ENCODE data around the gene QKI.

QKI gene

GRCh38 chr6:163501439-163501838 is 86.9 kb downstream of the QKI start:
- no peak for TF ChIP-seq CTCF (IDR thresholded peaks at IDR 0.05; ENCODE audit: low read depth, low read length, missing control alignments)
- no peak for DNase-seq (ENCODE audit: low read depth)
- no peak overlapping the region for H3K4me3 ChIP-seq (ENCODE audit: low read depth, low read length)

- DNase-seq (ENCODE audit: low read depth), result no peak
- TF ChIP-seq CTCF (IDR thresholded peaks at IDR 0.05; ENCODE audit: low read depth, low read length, missing control alignments), result no peak
- no peak overlapping the region for H3K4me3 ChIP-seq (ENCODE audit: low read depth, low read length)
Measured at GRCh38 chr6:163504984-163505640, 90.6 kb downstream of the QKI start.

DNA sequence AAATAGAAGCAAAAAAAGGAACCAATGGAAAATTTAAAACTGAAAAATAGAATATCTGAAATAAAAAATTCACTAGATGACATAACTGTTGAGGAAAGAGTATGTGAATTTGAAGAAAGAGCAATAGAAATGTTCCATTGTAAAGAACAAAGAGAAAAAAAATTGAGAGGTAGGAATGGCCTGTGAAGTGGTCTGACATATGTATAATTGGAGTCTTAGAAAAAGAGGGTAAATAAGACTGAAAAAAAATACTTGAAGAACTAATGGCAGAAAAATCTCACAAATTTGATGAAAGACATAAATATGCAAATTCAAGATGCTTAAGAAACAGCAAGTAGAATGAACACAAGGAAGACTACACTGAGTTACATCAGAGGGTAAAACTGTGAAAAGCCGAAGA is 93.4 kb downstream of the QKI start:
- no peak for TF ChIP-seq CTCF (IDR thresholded peaks at IDR 0.05; ENCODE audit: low read depth, low read length, missing control alignments)
- DNase-seq (ENCODE audit: low read depth), result no peak
- H3K4me3 ChIP-seq (ENCODE audit: low read depth, low read length), result no peak overlapping the region

DNA sequence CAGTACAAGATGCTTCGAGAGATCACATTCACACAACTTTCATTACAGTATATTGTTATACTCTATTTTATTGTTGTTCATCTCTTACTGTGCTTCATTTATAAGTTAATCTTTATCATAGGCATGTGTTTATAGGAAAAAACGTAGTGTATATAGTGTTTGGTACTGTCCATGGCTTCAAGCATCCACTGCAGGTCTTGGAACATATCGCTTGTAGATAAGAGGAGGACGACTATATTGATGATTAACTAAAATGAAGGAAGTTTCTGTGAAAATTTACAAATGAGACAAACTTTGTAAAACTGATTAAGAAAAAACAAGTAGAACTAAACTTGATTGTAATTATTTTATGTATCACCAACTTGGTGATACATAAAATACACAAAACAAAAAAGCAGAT is 98.5 kb downstream of the QKI start:
- TF ChIP-seq CTCF (IDR thresholded peaks at IDR 0.05; ENCODE audit: low read depth, low read length, missing control alignments), result no peak
- no peak for DNase-seq (ENCODE audit: low read depth)
- no peak overlapping the region for H3K4me3 ChIP-seq (ENCODE audit: low read depth, low read length)

DNA sequence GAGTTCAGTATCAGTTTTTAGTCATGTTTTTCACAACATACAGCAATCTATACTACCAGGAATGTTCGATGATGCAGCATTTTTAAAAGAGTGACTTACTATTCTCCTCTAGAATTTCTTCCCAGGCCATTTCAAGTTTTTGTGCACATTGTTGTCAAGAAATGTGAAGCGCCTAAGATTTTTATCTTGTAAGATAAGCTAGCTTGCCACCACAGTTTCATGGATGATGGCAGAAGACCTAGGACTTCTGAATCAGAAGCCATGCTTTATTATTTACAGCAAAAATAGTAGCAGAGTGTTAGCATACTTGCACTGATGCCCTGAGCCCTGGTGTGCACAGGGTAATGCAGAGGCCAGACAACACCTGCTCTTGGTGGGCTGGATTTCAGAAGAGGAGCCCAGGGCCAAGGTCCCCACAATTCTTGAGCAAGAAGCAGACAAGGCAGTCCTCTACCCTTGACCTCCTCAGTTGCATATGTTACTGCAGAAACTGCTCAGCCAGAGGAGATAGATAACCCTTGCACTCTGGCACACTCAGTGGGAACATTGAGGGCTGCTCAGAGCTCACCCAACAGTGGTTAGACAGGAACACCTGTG is 99.2 kb downstream of the QKI start:
- no peak for DNase-seq (ENCODE audit: low read depth)
- no peak for TF ChIP-seq CTCF (IDR thresholded peaks at IDR 0.05; ENCODE audit: low read depth, low read length, missing control alignments)
- no peak overlapping the region for H3K4me3 ChIP-seq (ENCODE audit: low read depth, low read length)

DNA sequence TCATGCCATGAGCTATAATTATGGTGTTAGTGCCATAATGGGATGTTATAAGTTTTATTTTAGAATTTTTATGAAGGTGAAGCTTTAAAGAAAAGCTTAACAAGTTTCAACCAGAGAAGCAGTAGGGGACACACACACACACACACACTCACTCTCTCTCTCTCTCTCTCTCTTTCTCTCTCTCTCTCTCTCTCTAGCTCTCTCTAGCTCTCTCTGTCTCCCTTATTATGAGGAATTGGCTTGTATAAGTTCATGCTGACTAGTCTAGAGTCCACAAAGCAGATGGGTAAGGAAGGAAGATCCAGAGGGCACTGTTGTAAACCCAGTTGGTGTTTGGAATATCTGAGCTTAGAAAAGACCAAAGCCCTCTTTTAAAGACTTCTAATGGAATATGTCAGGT is 102.4 kb downstream of the QKI start:
- H3K4me3 ChIP-seq (ENCODE audit: low read depth, low read length), result no peak overlapping the region
- DNase-seq (ENCODE audit: low read depth), result no peak
- no peak for TF ChIP-seq CTCF (IDR thresholded peaks at IDR 0.05; ENCODE audit: low read depth, low read length, missing control alignments)

DNA sequence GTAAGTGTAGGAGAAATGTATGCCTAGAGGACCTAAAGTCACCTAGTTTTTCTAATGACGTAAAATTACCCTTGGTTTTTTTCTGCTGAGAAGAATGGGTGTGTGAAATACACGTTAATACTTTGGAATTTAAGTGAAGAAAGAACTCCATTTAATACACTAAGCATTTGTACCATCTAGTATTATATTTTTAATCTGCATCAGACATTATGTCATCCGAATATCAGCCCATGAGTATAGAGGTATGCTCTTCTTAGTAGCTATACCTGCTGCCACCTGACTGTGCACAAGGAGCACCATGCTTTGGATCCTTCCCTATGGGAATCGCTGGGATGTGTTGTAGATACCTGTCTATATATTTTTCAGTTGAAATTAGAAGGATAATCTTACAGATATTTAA is 106.4 kb downstream of the QKI start:
- no peak for TF ChIP-seq CTCF (IDR thresholded peaks at IDR 0.05; ENCODE audit: low read depth, low read length, missing control alignments)
- no peak for DNase-seq (ENCODE audit: low read depth)
- H3K4me3 ChIP-seq (ENCODE audit: low read depth, low read length), result no peak overlapping the region

All from GM12864 (cell line).